Stimulated activated CD4-positive, alpha-beta T cell treated with anti-CD3 and anti-CD28 coated beads, Interleukin-4, amount 100 ng/mL, for 48 hours (primary cell): ENCODE results near the gene MICALL2.

Experiments
- DNase-seq, 2 donors: peaks; one replicate each; pipeline ENCODE4 v3.0.0-alpha.2; 2020; ENCODE audit warnings: low read depth in 2 of 2

MICALL2 gene

GRCh38 chr7:1458683-1459511 is at the start of gene MICALL2:
MICALL2 (minus strand) TSS chr7:1459470; CDS start chr7:1459326, 144 bp downstream.
- peak; percentile 20 to 21 for DNase-seq

GRCh38 chr7:1508277-1508758 is 49.0 kb upstream of the MICALL2 start:
- no peak for DNase-seq

GRCh38 chr7:1505731-1506550 is 46.7 kb upstream of the MICALL2 start:
- DNase-seq, result no peak

GRCh38 chr7:1503816-1504775 is 44.8 kb upstream of the MICALL2 start, which contains the start of gene INTS1:
INTS1 (minus strand) TSS chr7:1504389; CDS start chr7:1503960, 429 bp downstream.
- DNase-seq, result peak; percentile 85 to 87

GRCh38 chr7:1503390-1503789 is 44.1 kb upstream of the MICALL2 start:
- DNase-seq, result no peak

- DNase-seq, result no peak
Observed at GRCh38 chr7:1502845-1503244, 43.6 kb upstream of the MICALL2 start.

GRCh38 chr7:1501487-1502270 is 42.4 kb upstream of the MICALL2 start:
- no peak for DNase-seq

GRCh38 chr7:1500064-1500807 is 41.0 kb upstream of the MICALL2 start:
- no peak for DNase-seq

GRCh38 chr7:1499367-1500029 is 40.2 kb upstream of the MICALL2 start:
- no peak for DNase-seq

GRCh38 chr7:1498370-1499305 is 39.4 kb upstream of the MICALL2 start:
- no peak for DNase-seq

- no peak for DNase-seq
Observed at GRCh38 chr7:1497293-1497927, 38.1 kb upstream of the MICALL2 start.

GRCh38 chr7:1496531-1497292 is 37.4 kb upstream of the MICALL2 start:
- no peak for DNase-seq

GRCh38 chr7:1495564-1496242 is 36.4 kb upstream of the MICALL2 start:
- DNase-seq, result no peak

GRCh38 chr7:1494866-1495563 is 35.7 kb upstream of the MICALL2 start:
- DNase-seq, result no peak

GRCh38 chr7:1494447-1494846 is 35.2 kb upstream of the MICALL2 start:
- DNase-seq, result no peak

GRCh38 chr7:1493571-1493970 is 34.3 kb upstream of the MICALL2 start:
- DNase-seq, result no peak
